A549 (cell line): ENCODE results near the gene ASMTL.

ENCODE experiments used
- BHLHE40 ChIP-seq: IDR thresholded peaks from 2 replicates; pipeline ENCODE4 v1.6.1; 2012; ENCODE audit warnings: low read depth, low read length, inconsistent platforms
- JUNB ChIP-seq: fragments of >200 bp; sonication (Bioruptor Twin); formaldehyde crosslinking; IDR thresholded peaks from 2 replicates; pipeline ENCODE4 v1.6.1; 2016
- KDM1A ChIP-seq: fragments of 200-600 bp; sonication (generic); IDR thresholded peaks from 2 replicates; pipeline ENCODE4 v1.6.1; 2016; ENCODE audit warnings: low read depth, mild to moderate bottlenecking
- MAFK ChIP-seq: fragments of 450-650 bp; IDR thresholded peaks from 2 replicates; pipeline ENCODE4 v1.6.1; 2014; ENCODE audit not compliant: partially characterized antibody
- MAZ ChIP-seq: fragments of 150-350 bp; IDR thresholded peaks from 2 replicates; pipeline ENCODE4 v1.6.1; 2014; ENCODE audit warnings: antibody characterized with exemption, low read depth, low read length, borderline replicate concordance
- POLR2A ChIP-seq: IDR thresholded peaks from 2 replicates; pipeline ENCODE4 v1.6.1; 2012; ENCODE audit warnings: mild to moderate bottlenecking, low read length
- RCOR1 ChIP-seq: fragments of 150-350 bp; IDR thresholded peaks from 2 replicates; pipeline ENCODE4 v1.6.1; 2014; ENCODE audit warnings: antibody characterized with exemption, low read length, low read depth
- TF ChIP-seq, protein P1 (sequence below): fragments of 250-450 bp; sonication (Bioruptor Pico); IDR thresholded peaks from 2 replicates; pipeline ENCODE4 v1.5.0; 2021; ENCODE audit warnings: mild to moderate bottlenecking, moderate library complexity, borderline replicate concordance
- TF ChIP-seq, protein P2 (sequence below): IDR thresholded peaks from 2 replicates; pipeline ENCODE4 v1.6.1; 2012
- TF ChIP-seq, protein P3 (sequence below): fragments of 150-350 bp; IDR thresholded peaks from 2 replicates; pipeline ENCODE4 v1.6.1; 2014; ENCODE audit warnings: low read depth, mild to moderate bottlenecking, low read length
- TF ChIP-seq, protein P4 (sequence below): fragments of >200 bp; sonication (Bioruptor Twin); formaldehyde crosslinking; IDR thresholded peaks from 3 replicates; pipeline ENCODE4 v1.5.1; 2016
- TF ChIP-seq, protein P5 (sequence below): IDR thresholded peaks from 2 replicates; pipeline ENCODE4 v1.6.1; 2012

DNA sequence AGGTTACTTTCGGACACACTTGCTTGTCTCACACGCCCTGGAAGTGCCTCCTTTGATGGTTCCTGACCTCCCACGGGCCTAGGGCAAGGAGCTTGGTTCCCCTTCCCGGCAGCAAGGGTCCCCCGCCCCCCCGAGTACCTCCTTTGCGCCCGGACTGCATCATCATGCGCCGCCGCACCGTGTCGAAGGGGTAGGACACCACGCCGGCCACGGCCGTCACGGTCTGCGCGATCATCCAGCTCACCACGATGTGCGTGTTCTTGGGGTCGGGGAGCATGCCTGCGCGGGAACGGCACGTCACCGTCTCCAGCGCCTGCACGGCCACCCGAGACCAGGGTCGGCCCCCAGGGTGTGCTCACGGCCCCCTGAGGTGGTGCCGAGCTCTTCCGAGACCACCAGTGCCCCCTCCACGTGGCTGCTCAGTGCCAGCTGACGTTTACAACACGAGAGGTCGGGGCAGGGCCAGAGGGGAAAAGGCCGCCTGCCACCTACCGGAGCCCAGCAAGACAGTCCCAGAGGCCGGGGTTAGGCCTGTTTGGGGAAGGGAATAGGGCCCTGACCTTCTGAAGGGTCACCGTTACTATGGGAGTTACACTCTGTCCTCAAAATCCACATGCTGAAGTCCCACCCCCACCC, 65.5 kb downstream of the ASMTL start:
- TF ChIP-seq, protein P1, sequence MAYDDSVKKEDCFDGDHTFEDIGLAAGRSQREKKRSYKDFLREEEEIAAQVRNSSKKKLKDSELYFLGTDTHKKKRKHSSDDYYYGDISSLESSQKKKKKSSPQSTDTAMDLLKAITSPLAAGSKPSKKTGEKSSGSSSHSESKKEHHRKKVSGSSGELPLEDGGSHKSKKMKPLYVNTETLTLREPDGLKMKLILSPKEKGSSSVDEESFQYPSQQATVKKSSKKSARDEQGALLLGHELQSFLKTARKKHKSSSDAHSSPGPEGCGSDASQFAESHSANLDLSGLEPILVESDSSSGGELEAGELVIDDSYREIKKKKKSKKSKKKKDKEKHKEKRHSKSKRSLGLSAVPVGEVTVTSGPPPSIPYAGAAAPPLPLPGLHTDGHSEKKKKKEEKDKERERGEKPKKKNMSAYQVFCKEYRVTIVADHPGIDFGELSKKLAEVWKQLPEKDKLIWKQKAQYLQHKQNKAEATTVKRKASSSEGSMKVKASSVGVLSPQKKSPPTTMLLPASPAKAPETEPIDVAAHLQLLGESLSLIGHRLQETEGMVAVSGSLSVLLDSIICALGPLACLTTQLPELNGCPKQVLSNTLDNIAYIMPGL (CRISPR knock-in tag), result no peak
- no peak for TF ChIP-seq POLR2A
- TF ChIP-seq, protein P2, sequence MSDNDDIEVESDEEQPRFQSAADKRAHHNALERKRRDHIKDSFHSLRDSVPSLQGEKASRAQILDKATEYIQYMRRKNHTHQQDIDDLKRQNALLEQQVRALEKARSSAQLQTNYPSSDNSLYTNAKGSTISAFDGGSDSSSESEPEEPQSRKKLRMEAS, result no peak
- TF ChIP-seq, protein P3, sequence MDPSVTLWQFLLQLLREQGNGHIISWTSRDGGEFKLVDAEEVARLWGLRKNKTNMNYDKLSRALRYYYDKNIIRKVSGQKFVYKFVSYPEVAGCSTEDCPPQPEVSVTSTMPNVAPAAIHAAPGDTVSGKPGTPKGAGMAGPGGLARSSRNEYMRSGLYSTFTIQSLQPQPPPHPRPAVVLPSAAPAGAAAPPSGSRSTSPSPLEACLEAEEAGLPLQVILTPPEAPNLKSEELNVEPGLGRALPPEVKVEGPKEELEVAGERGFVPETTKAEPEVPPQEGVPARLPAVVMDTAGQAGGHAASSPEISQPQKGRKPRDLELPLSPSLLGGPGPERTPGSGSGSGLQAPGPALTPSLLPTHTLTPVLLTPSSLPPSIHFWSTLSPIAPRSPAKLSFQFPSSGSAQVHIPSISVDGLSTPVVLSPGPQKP, result no peak
- TF ChIP-seq, protein P4, sequence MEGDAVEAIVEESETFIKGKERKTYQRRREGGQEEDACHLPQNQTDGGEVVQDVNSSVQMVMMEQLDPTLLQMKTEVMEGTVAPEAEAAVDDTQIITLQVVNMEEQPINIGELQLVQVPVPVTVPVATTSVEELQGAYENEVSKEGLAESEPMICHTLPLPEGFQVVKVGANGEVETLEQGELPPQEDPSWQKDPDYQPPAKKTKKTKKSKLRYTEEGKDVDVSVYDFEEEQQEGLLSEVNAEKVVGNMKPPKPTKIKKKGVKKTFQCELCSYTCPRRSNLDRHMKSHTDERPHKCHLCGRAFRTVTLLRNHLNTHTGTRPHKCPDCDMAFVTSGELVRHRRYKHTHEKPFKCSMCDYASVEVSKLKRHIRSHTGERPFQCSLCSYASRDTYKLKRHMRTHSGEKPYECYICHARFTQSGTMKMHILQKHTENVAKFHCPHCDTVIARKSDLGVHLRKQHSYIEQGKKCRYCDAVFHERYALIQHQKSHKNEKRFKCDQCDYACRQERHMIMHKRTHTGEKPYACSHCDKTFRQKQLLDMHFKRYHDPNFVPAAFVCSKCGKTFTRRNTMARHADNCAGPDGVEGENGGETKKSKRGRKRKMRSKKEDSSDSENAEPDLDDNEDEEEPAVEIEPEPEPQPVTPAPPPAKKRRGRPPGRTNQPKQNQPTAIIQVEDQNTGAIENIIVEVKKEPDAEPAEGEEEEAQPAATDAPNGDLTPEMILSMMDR, result no peak
- no peak for TF ChIP-seq RCOR1
- TF ChIP-seq MAZ, result no peak
- no peak for TF ChIP-seq BHLHE40
- TF ChIP-seq, protein P5, sequence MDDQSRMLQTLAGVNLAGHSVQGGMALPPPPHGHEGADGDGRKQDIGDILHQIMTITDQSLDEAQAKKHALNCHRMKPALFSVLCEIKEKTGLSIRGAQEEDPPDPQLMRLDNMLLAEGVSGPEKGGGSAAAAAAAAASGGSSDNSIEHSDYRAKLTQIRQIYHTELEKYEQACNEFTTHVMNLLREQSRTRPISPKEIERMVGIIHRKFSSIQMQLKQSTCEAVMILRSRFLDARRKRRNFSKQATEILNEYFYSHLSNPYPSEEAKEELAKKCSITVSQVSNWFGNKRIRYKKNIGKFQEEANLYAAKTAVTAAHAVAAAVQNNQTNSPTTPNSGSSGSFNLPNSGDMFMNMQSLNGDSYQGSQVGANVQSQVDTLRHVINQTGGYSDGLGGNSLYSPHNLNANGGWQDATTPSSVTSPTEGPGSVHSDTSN, result no peak
- TF ChIP-seq JUNB, result no peak
- TF ChIP-seq KDM1A, result no peak
- TF ChIP-seq MAFK, result no peak
